HG03571 (cell line): ENCODE results near the gene MCUB.

Experiments used
- ATAC-seq: cut with Tn5 transposase; IDR thresholded peaks from one replicate; pipeline ENCODE4 v1.9.1; 2021; ENCODE audit not compliant: unreplicated experiment

Gene MCUB

DNA sequence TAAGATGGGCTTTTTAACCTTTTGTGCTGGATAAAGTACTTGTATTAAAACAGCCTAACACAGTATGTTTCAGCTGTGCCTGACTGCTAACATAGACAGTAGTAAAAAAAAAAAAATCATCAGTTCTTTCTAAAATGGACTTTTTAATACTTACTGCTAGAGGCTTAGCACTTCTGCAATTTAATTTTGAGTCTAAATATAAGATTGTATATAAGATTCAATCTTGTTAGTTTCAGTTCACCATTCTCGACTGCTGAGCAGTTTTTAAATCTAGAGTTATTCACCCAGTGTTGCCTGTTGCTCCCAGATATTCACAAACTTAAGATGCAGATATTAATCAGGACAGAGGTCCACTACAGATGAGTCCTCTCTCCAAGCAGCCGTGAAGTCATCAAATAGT, 163.1 kb downstream of the MCUB start:
- no peak for ATAC-seq

DNA sequence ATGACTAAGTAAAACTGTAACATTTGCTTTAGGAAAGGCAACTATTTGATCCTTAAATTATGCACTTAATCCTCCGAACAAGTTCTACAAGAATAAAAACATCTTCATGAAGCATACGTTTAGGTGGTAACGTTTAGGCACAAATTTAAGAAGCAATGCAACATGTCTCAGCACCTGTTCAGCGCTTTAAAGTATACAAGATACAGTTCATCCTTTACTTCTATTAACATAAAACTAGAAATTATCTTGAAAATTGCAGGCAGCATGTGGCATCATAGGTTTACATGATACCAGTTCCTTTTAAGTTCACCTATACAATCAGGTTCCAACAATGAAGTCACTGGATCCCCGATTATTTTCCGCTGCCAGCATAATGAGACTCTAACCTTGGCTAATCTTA, 168.3 kb downstream of the MCUB start:
- ATAC-seq = no peak

DNA sequence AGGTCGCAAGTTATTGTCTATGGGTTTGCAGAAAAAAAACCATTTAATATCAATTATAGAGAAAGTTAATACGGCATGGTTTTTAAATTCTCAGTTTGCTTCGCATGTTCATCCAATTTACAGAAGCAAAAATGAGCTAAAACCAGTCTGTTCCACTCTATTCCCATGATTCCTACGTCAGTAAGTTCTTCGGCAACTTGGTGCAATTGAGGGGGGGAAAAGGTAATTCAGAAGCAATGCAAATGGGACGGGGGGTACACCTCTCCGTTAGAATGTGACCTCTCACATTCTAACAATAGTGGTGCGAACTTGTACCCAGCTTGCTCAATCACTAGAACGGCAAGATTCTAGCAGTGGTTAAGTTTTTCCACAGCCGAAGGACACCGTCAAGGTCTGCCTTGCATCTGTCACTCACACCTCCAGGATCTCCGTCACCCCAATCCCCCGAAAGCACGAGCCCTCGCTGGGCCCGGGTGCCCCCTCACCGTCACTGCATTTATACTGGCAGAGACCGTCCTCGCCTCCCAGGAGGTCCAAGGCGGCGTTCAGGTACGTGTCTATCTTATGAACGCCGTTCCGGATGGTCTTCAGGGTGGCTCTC, 169.2 kb downstream of the MCUB start:
- no peak for ATAC-seq

DNA sequence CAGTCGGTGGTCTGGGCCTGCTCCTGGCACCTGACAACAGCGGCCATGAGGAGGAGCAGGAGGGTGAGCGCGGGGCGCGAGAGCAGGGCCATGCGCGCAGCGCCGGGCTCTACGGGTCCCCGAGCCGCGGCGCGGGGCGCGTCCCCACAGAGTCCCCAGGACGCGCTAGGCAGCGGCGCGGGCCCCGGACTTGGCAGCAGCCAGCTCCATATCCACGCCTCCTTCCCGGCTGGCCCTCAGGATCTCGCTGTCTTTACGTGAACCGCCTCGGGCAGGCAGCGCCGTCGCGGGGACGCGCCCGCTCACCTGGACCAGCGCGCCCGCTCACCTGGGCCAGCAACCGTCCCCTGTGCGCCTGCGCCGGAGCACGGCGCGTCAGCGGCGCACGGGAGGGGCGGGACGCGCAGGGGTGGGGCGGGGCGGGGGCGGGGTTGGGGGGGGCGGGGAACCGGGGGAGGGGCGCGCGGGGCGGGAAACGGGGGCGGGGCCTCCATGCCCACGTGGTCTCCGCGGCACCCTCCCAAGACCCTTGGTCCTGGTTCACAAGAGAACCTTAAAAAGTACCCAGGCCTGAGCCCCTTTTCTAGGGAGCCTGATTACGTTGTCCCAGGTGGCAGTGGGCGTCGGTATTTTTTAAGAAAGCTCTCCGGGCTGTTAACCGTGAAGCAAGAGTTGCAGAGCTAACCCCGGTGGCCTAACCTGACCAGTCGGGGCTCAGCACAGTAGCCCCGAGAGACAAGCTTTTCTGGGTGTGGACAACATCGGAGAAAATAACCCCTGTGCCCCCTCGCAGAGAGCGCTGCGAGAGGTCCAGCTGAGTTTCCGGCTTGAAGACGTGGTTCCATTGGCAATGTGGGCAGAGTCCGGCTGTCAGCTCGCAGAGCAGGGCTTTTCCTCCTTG, 169.9 kb downstream of the MCUB start, which contains the start of gene PLA2G12A:
TSS of gene PLA2G12A (minus strand) at position 353 of the 901 bp plus-strand sequence. CDS start at position 92, 261 bp downstream.
- peak; percentile 74 for ATAC-seq

DNA sequence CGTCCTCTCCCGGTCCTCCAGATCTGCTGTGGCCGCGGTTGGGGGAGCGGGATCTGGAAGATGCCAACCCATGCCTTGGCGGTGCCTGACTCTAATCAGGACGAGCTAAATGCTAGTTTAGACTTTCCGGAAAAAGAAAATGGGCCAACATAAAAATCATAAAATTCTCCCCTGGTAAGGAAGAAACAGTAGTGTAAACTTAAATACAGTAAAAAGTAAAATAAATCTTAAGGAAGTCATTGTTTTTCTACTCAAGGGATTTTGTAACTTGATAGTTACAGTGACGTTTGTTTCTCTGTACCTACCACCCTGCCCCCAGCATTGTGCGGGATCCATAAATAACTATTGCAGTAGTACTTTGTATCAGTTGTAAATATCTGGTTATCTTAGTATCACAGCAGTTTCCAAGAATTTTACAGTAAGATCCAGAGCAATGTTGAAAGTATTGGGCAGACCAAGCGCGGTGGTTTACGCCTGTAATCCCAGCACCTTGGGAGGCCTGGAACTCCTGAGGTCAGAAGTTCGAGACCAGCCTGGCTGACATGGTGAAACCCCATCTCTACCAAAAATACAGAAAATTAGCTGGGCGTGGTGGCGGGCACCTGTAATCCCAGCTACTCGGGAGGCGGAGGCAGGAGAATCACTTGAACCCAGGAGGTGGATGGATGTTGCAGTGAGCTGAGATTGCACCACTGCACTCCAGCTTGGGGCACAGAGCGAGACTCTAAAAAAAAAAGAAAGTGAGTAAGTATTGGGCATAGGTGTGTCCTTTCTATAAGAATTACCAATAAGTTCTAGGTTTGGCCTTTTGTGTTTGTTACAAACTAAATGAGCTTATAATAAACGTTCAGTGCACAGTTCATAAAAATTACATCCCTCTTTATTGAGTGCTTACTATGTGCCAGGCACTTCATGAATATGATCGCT, 170.8 kb downstream of the MCUB start:
- no peak for ATAC-seq

DNA sequence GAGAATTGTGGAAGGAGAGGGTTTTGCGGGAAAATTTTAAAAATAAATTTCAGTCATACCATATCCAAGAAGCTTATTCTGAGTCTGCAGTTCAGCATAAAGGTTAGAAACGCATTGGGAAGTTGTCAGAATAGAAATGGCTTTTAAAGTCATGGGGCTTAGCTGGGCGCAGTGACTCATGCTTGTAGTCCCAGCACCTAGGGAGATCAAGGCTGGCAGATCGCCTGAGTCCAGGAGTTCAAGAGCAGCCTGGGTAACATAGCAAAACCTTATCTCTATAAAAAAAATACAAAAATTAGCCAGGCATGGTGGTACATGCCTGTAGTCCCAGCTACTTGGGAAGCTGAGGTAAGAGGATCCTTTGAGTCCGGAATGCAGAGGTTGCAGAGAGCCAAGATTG, 173.7 kb downstream of the MCUB start:
- ATAC-seq = no peak

DNA sequence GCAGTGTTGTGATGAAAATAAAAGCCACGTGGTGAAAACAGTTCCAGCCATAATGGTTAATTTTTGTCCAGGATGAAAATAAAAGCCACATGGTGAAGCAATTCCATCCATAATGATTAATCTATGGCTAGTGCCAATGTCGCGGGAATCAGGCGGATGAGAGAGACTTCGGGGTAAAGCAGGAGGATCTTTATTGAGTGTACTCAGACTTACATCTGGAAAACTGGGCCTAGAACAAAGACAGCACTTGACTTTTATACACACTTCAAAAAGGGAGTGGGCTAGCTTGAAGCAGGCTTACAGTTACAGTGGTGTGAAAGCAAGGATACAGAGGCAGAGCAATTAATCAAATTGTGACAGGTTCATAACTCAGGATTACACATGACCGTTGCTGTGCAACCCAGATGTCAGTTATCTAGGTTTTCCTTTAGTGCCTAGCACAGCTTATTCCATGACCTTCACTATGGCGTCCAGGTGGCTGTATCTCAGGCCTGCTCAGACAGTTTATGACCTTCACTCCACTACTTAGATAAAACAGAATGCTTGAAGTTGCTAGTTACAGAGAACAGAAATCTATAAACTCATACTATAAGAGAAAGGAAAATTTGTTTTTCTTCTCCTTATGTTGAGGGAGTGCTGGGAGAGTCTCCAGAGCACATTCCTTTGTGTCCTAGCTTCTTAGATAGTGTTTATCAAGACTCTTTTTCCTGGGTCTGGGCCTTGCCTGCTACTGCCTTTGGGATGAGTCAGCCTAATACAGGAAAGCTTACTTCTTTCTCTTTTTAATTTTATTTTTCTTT, 175.7 kb downstream of the MCUB start:
- no peak for ATAC-seq
